OCI-LY7 (cell line): ENCODE results near the gene INTS7.

ENCODE experiments used
- EZH2phosphoT487 ChIP-seq: fragments of 200-600 bp; sonication (generic); IDR thresholded peaks from 2 replicates; pipeline ENCODE4 v1.6.1; 2018; ENCODE audit warnings: low read depth, borderline replicate concordance, mild to moderate bottlenecking, mixed run types, antibody characterized with exemption, low read length, moderate library complexity, mixed read lengths
- TF ChIP-seq, protein P1 (sequence below): fragments of 200-600 bp; sonication (generic); conservative IDR thresholded peaks from 2 replicates; pipeline ENCODE4 v1.5.1; 2014; ENCODE audit warnings: mild to moderate bottlenecking, antibody characterized with exemption, low read length, moderate library complexity, mixed read lengths

DNA sequence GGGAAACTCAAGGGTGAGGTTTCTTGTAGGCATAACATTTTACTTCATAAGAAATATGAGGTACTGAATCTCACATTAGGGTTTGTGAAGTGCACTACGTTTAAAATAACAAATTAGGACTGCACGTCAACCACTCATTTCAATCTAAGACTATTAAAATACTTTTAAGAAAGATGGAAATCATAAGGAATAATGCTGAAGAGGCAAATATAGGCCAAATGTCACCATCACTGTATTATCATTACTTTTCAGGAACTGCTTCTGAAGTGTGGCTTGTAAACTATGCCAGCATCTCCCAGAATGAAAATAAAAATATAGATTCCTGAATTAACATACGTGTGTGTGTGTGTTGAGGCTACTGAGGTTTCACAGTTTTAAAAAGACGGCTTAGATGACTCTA lies 56.8 kb downstream of the INTS7 start:
- no peak for TF ChIP-seq EZH2phosphoT487
- TF ChIP-seq, protein P1, sequence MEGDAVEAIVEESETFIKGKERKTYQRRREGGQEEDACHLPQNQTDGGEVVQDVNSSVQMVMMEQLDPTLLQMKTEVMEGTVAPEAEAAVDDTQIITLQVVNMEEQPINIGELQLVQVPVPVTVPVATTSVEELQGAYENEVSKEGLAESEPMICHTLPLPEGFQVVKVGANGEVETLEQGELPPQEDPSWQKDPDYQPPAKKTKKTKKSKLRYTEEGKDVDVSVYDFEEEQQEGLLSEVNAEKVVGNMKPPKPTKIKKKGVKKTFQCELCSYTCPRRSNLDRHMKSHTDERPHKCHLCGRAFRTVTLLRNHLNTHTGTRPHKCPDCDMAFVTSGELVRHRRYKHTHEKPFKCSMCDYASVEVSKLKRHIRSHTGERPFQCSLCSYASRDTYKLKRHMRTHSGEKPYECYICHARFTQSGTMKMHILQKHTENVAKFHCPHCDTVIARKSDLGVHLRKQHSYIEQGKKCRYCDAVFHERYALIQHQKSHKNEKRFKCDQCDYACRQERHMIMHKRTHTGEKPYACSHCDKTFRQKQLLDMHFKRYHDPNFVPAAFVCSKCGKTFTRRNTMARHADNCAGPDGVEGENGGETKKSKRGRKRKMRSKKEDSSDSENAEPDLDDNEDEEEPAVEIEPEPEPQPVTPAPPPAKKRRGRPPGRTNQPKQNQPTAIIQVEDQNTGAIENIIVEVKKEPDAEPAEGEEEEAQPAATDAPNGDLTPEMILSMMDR = no peak
